VCaP (cell line): ENCODE data around the gene GNB3.
A peak's percentile ranks its signal among the peaks of the same experiment; 100 is the strongest.

Experiments used
- H3K27ac ChIP-seq: fragments of 450-650 bp; 2 replicates; pipeline ENCODE4 v1.5.1; 2017
- TF ChIP-seq, protein P1 (sequence below): fragments of 450-650 bp; conservative IDR thresholded peaks from 2 replicates; pipeline ENCODE4 v1.5.1; 2017; ENCODE audit warnings: mild to moderate bottlenecking, moderate library complexity

Gene GNB3

DNA sequence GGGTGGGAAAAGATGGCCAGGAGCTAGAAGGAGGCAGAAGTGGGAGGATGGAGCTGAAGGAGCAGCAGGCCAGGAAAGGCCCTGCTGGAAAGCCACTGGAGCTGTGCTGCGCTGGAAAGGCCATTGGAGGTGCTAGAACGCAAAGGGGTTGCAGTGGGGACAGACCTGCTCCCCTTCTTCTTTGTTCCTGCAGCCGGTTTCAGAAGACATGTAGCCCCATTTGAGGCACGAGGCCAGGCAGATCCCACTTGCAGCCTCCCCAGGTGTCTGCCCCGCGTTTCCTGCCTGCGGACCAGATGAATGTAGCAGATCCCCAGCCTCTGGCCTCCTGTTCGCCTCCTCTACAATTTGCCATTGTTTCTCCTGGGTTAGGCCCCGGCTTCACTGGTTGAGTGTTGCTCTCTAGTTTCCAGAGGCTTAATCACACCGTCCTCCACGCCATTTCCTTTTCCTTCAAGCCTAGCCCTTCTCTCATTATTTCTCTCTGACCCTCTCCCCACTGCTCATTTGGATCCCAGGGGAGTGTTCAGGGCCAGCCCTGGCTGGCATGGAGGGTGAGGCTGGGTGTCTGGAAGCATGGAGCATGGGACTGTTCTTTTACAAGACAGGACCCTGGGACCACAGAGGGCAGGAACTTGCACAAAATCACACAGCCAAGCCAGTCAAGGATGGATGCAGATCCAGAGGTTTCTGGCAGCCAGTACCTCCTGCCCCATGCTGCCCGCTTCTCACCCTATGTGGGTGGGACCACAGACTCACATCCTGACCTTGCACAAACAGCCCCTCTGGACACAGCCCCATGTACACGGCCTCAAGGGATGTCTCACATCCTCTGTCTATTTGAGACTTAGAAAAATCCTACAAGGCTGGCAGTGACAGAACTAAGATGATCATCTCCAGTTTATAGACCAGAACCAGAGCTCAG, 21.4 kb upstream of the GNB3 start:
- H3K27ac ChIP-seq, result no peak overlapping the region
- TF ChIP-seq, protein P1, sequence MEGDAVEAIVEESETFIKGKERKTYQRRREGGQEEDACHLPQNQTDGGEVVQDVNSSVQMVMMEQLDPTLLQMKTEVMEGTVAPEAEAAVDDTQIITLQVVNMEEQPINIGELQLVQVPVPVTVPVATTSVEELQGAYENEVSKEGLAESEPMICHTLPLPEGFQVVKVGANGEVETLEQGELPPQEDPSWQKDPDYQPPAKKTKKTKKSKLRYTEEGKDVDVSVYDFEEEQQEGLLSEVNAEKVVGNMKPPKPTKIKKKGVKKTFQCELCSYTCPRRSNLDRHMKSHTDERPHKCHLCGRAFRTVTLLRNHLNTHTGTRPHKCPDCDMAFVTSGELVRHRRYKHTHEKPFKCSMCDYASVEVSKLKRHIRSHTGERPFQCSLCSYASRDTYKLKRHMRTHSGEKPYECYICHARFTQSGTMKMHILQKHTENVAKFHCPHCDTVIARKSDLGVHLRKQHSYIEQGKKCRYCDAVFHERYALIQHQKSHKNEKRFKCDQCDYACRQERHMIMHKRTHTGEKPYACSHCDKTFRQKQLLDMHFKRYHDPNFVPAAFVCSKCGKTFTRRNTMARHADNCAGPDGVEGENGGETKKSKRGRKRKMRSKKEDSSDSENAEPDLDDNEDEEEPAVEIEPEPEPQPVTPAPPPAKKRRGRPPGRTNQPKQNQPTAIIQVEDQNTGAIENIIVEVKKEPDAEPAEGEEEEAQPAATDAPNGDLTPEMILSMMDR, result no peak

DNA sequence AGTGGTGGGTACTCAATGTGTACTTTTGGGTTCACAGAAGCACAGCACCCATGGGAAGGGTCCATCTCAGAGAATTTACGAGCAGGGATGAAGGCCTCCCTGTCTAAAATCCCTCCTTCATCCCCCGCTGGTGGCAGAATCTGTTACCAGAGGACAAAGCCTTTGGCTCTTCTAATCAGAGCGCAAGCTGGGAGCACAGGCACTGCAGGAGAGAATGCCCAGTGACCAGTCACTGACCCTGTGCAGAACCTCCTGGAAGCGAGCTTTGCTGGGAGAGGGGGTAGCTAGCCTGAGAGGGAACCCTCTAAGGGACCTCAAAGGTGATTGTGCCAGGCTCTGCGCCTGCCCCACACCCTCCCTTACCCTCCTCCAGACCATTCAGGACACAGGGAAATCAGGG, 20.6 kb upstream of the GNB3 start:
- H3K27ac ChIP-seq, result no peak overlapping the region
- TF ChIP-seq, protein P1, result no peak

DNA sequence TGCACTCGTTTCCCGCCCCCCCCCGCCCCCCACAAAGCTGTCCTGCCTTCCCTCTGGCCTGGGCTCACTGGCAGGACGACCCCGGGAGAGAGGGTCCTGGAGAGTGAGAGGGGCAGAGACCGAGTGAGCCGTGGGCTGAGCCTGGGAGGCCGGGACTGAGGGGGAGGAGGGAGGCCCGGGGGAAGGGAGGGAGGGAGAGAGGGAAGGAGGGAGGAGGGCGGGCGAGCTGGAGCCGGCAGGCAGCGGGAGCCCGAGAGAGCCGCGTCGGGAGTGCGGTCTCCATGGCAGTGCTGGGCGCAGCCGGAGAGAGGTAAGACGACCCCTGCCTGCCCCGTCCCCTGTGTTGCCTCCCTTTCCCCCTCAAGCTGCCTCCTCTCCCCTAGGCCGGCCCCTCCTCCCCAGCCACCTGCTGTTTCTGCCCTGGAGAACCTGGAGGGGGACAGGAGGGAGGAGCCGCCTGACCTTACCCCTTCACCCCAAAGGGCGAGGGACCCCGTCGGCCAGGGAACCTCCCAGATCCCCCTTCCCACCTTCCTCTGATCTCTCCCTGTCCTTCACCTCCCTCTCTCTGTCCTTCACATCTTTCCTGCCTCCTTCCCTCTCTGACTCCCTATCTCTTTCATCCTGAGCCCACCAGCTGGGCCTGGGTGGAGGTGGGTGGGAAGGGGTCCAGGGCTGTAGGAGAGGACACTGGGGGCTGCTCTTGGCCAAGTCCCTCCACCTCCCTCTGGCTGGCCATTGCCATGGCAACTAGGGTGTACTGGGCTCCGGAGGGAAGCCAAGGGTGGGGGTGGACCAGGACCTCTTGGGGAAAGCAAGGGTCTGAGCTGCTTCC, 18.9 kb upstream of the GNB3 start, which contains the start of gene GPR162:
TSS of gene GPR162 (plus strand) at position 231 of the 835 bp plus-strand sequence. CDS start 2,078 bp downstream, outside the sequence.
- H3K27ac ChIP-seq, result peak within 1 kb of the TSS; percentile 69; the same call in 1 of the 2 replicates
- TF ChIP-seq, protein P1, result no peak

DNA sequence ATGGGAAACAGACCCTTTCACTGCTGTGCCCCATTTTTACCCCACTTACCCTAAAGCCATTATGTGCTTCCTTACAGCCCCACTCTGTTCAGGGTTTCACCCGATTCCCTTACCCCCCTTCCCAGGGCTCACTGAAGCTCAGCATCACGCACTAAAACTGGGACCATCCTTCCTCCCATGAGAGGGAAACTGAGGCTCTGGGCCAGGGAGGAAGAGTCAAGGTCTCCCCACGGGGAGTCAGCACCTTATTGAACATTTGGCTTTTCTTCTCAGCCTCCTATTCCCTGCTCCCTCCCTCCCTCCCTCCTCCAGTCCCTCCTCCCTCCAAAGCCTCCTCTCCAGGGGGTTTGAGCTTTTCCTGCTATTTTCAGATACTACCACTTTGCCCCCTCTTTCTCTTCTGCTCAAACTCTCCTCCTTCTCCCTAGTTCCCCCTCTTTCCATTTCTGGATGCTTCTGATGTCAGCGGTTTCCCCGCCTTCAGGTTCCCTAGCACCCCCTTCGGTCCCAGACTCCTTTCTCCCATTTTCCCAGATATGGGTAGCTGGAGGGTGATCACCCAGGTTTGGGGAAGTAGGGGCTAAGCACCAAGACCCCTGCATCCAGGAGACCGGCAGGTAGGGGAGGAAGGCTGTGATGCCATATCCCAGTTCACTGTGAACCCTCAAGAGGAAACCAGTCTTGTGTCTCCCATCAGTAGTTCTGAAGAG, 18.1 kb upstream of the GNB3 start:
- peak overlapping the region; percentile 69; the same call in 1 of the 2 replicates for H3K27ac ChIP-seq
- TF ChIP-seq, protein P1, result no peak

DNA sequence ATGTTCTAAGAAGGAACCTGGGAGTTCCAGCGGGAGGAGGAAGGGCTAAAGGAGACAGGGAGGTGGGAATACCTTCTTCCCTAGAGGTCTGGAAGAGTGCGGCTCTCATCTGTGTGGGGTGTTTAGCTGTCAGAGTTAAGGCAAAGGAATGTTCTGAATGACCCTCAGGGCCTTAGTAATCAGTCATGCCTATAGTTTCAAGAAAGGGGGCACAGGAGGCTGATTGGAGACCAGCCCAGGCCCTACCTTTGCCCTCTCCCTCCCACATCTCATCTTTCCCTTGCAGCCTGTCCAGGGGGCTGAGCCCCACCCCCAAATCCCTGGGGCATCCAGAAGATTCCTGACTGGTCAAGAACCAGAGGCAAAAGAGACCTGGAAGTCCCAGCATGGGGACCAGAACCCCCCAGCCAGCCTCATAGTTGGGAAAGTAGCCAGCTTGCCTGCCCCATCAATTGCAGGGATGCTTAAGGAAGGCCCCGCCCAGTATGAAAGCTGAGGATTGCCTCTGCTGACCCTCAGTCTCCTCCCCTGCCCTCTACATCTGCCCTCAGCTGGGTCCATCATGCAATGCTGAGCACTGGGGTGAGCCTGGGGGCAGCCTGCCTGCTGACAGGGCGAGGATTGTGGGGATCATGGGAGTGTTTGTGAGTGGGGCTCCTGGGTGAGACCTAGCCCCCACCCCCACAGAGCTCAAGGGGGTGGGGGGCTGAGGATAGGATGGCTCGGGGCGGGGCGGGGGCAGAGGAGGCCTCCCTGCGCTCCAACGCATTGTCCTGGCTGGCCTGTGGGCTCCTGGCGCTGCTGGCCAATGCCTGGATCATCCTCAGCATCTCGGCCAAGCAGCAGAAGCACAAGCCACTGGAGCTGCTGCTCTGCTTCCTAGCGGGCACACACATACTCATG, 17.3 kb upstream of the GNB3 start:
- H3K27ac ChIP-seq, result no peak overlapping the region
- TF ChIP-seq, protein P1, result no peak

DNA sequence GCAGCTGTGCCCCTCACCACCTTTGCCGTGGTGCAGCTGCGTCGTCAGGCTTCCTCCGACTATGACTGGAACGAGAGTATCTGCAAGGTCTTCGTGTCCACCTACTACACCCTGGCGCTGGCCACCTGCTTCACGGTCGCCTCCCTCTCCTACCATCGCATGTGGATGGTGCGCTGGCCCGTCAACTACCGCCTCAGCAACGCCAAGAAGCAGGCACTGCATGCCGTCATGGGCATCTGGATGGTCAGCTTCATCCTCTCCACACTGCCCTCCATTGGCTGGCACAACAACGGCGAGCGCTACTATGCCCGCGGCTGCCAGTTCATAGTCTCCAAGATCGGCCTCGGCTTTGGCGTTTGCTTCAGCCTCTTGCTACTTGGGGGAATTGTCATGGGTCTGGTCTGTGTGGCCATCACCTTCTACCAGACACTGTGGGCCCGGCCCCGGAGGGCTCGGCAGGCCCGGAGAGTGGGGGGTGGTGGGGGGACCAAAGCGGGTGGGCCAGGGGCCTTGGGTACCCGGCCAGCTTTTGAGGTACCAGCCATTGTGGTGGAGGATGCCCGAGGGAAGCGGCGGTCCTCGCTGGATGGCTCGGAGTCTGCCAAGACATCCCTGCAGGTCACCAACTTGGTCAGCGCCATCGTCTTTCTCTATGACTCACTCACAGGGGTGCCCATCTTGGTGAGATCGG, 16.5 kb upstream of the GNB3 start:
- H3K27ac ChIP-seq, result no peak overlapping the region
- TF ChIP-seq, protein P1, result no peak
